DMS153 treated with DMSO at 0.1 percent for 48 hours (cell line): ENCODE measurements around the gene TLR6.
A peak's percentile ranks its signal among the peaks of the same experiment; 100 is the strongest.
"Not testable (repeated sequence)": the region's sequence is repeated elsewhere in the genome, so short reads cannot be mapped to it uniquely, and the experiment has no call there.

Experiments used
- DNase-seq: peaks from one replicate; lab custom pipeline; 2025; ENCODE audit not compliant: unreplicated experiment; lab: John Stamatoyannopoulos, UW

TLR6 gene

GRCh38 chr4:38823766-38824165 is 32.9 kb downstream of the TLR6 start:
- no peak for DNase-seq

- DNase-seq, result no peak
Observed at GRCh38 chr4:38822748-38823303, 33.8 kb downstream of the TLR6 start.

GRCh38 chr4:38821739-38822138 is 34.9 kb downstream of the TLR6 start:
- DNase-seq, result no peak

GRCh38 chr4:38820329-38821061 is 36.1 kb downstream of the TLR6 start:
- DNase-seq, result no peak

- DNase-seq, result no peak
Observed at GRCh38 chr4:38819569-38819968, 37.0 kb downstream of the TLR6 start.

GRCh38 chr4:38818441-38818976 is 38.1 kb downstream of the TLR6 start:
- no peak for DNase-seq

GRCh38 chr4:38815885-38816782 is 40.5 kb downstream of the TLR6 start:
- DNase-seq, result no peak

GRCh38 chr4:38814386-38814785 is 42.2 kb downstream of the TLR6 start:
- DNase-seq, result no peak

- DNase-seq, result no peak
Observed at GRCh38 chr4:38811297-38811696, 45.3 kb downstream of the TLR6 start.

GRCh38 chr4:38807462-38807861 is 49.2 kb downstream of the TLR6 start:
- not testable (repeated sequence) for DNase-seq

GRCh38 chr4:38806251-38806650 is 50.4 kb downstream of the TLR6 start:
- not testable (repeated sequence) for DNase-seq

GRCh38 chr4:38805530-38806145 is 51.0 kb downstream of the TLR6 start:
- no peak for DNase-seq

GRCh38 chr4:38804654-38805295 is 51.8 kb downstream of the TLR6 start, which contains the start of gene TLR1:
TLR1 (minus strand) TSS chr4:38804791; CDS start chr4:38798831, 5,960 bp downstream.
- DNase-seq, result peak; percentile 0

GRCh38 chr4:38803833-38804653 is 52.6 kb downstream of the TLR6 start:
- DNase-seq, result no peak

GRCh38 chr4:38802561-38803355 is 53.9 kb downstream of the TLR6 start:
- no peak for DNase-seq

- DNase-seq, result no peak
Observed at GRCh38 chr4:38800961-38801450, 55.6 kb downstream of the TLR6 start.

GRCh38 chr4:38800366-38800765 is 56.3 kb downstream of the TLR6 start:
- DNase-seq, result no peak

- DNase-seq, result no peak
Observed at GRCh38 chr4:38795087-38795486, 61.5 kb downstream of the TLR6 start.

GRCh38 chr4:38794051-38794450 is 62.6 kb downstream of the TLR6 start:
- DNase-seq, result no peak
